ENCODE data around the gene LLGL1.

The LLGL1 gene

DNA sequence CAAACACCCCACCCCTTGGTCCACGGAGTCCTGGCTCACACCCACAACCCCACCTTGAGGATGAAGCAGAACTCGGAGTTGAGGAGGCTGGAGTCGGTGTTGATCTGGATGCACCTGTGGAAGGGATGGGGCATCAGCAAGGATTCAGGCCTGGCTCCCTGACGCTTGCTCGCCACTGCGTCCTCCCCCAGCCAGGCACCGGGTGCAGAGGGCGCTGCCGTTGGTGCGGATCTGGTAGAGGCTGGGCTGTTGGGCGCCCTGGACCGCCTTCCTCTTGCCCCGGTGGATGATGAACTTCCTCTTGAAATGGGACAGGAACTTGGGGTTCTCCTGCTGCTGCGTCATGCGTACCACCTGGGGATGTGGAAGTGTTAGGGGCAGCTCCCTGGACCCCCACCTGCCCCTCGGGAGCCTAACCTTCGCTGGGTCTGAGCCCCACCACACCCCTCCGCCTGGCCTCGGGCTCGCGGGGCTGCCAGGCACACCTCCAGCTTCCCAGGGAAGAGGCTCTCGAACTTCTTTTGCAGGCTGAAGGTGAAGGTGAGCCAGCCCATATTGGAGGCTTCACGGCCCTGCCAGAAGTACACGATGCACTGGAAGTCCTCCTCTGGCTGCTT lies 20.8 kb downstream of the LLGL1 start:
- DNase-seq (ENCODE audit: low spot score) = no peak
- no peaks in the 10 kb centered on the region for H3K9me3 Mint-ChIP-seq
- H3K4me1 Mint-ChIP-seq (ENCODE audit: low read depth) = peaks cover 2% of the 10 kb centered on the region
- H3K27me3 Mint-ChIP-seq (ENCODE audit: low read depth) = no peaks in the 10 kb centered on the region
- H3K27ac Mint-ChIP-seq = no peak overlapping the region
- H3K4me3 Mint-ChIP-seq = no peak overlapping the region
- peaks cover 34% of the 10 kb centered on the region for H3K36me3 Mint-ChIP-seq (ENCODE audit: low read depth)

- Mint-ChIP-seq H3K27me3 (ENCODE audit: low read depth) (no peaks in the 10 kb centered on the region), H3K9me3 (no peaks in the 10 kb centered on the region), H3K36me3 (ENCODE audit: low read depth) (peaks cover 37% of the 10 kb centered on the region), H3K4me1 (ENCODE audit: low read depth) (peaks cover 2% of the 10 kb centered on the region), H3K4me3 (no peak overlapping the region), H3K27ac (peak overlapping the region; percentile 19)
- no peak for DNase-seq (ENCODE audit: low spot score)
Observed at GRCh38 chr17:18246880-18247612, 21.6 kb downstream of the LLGL1 start.

DNA sequence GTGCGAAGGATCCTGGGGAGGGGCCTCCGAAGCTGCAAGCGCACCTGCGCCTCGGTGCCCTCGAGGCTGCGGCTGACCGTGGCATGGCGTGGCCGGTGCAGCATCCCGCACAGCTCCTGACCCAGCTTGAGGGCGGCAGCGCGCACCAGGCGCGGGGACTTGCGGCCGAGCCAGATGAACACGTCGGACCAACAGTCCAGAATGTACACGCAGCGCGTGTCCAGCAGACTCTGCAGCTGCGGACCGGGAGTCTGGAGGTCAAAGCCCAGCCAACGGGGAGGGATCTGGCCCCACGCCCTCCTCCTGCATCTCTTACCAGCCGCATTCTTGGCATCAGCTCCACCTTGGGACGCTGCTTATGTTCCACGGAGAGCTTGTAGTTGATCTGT lies 22.2 kb downstream of the LLGL1 start:
- Mint-ChIP-seq H3K27me3 (ENCODE audit: low read depth) (no peaks in the 10 kb centered on the region), H3K9me3 (no peaks in the 10 kb centered on the region), H3K36me3 (ENCODE audit: low read depth) (peaks cover 37% of the 10 kb centered on the region), H3K4me3 (no peak overlapping the region), H3K27ac (no peak overlapping the region), H3K4me1 (ENCODE audit: low read depth) (peaks cover 2% of the 10 kb centered on the region)
- DNase-seq (ENCODE audit: low spot score) = no peak

- peaks cover 2% of the 10 kb centered on the region for H3K4me1 Mint-ChIP-seq (ENCODE audit: low read depth)
- H3K27ac Mint-ChIP-seq = no peak overlapping the region
Observed at GRCh38 chr17:18248300-18248731, 22.9 kb downstream of the LLGL1 start.

DNA sequence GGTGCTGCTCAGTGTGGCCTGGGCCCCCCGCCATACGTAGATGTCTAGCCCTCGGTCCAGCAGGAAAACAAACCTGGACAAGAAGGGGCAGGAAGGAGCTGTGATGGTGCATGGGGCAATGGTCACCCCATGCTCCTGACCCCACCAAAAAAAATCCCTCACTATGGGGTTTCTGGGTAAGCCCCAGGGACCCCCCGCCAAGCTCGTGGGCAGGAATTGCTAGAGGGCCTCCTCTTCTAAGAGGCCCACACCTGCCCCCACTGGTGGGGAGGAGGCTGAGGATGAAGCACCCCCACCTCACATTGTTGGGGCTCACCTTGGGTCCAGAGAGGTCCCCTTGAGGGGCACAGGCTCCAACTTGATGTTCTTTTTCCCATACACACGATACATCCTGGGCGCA lies 23.4 kb downstream of the LLGL1 start:
- Mint-ChIP-seq H3K4me3 (no peak overlapping the region), H3K27ac (no peak overlapping the region), H3K9me3 (no peaks in the 10 kb centered on the region), H3K27me3 (ENCODE audit: low read depth) (no peaks in the 10 kb centered on the region), H3K36me3 (ENCODE audit: low read depth) (peaks cover 48% of the 10 kb centered on the region), H3K4me1 (ENCODE audit: low read depth) (peaks cover 2% of the 10 kb centered on the region)
- no peak for DNase-seq (ENCODE audit: low spot score)

More at GRCh38 chr17:18248300-18248731, 22.9 kb downstream of the LLGL1 start:
- Mint-ChIP-seq H3K36me3 (ENCODE audit: low read depth) (peaks cover 43% of the 10 kb centered on the region), H3K9me3 (no peaks in the 10 kb centered on the region), H3K27me3 (ENCODE audit: low read depth) (no peaks in the 10 kb centered on the region), H3K4me3 (no peak overlapping the region)
- peak; percentile 41 for DNase-seq (ENCODE audit: low spot score)

DNA sequence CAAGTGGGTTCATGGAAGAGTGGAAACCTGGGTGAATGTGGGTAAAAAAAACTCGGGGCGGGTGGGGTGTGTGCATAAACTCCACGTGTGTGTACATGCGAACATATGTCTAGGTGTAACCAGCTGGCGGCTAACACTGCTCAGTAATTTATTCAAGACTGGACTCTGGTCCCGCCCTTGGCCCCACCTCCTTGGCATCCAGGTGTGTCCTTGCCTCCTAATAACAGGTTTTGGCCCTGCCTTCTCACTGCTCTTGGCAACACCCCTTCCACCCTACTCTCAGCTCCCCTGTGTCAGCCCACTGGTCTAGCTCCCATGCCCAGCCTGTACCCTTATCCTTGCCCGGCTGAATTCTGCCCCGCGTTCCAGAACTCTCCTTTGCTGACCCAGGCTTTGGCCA lies 24.8 kb downstream of the LLGL1 start:
- Mint-ChIP-seq H3K4me3 (no peak overlapping the region), H3K4me1 (ENCODE audit: low read depth) (peaks cover 2% of the 10 kb centered on the region), H3K27me3 (ENCODE audit: low read depth) (no peaks in the 10 kb centered on the region), H3K9me3 (no peaks in the 10 kb centered on the region), H3K36me3 (ENCODE audit: low read depth) (peaks cover 53% of the 10 kb centered on the region), H3K27ac (no peak overlapping the region)
- DNase-seq (ENCODE audit: low spot score) = no peak

DNA sequence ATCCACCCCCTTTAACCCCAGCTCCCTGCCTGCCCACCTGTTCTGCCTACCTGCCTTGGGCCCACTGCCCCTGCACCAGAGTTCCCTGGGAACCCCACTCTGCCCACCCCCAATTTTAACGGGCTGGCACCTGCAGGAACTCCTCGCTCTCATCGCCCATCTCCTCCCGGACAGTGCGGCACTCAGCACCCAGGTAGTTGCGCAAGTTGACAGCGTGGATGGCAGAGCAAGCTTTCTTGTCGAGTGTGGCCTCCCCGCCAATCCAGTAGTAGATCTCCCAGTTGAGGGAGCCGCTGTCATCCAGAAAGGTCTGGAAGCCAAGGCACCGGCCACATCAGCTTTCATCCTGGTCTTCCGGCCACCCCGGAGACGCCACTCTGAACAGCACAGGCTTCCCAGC lies 25.3 kb downstream of the LLGL1 start:
- Mint-ChIP-seq H3K9me3 (no peaks in the 10 kb centered on the region), H3K27me3 (ENCODE audit: low read depth) (no peaks in the 10 kb centered on the region), H3K36me3 (ENCODE audit: low read depth) (peaks cover 51% of the 10 kb centered on the region), H3K4me3 (no peak overlapping the region), H3K4me1 (ENCODE audit: low read depth) (peaks cover 2% of the 10 kb centered on the region), H3K27ac (no peak overlapping the region)
- DNase-seq (ENCODE audit: low spot score) = no peak

GRCh38 chr17:18251204-18251603 lies 25.8 kb downstream of the LLGL1 start:
- H3K27me3 Mint-ChIP-seq (ENCODE audit: low read depth) = no peaks in the 10 kb centered on the region
- H3K9me3 Mint-ChIP-seq = no peaks in the 10 kb centered on the region
- H3K4me3 Mint-ChIP-seq = no peak overlapping the region
- peaks cover 4% of the 10 kb centered on the region for H3K4me1 Mint-ChIP-seq (ENCODE audit: low read depth)
- H3K36me3 Mint-ChIP-seq (ENCODE audit: low read depth) = peaks cover 55% of the 10 kb centered on the region
- H3K27ac Mint-ChIP-seq = no peak overlapping the region
- DNase-seq (ENCODE audit: low spot score) = no peak

GRCh38 chr17:18252160-18252559 lies 26.7 kb downstream of the LLGL1 start:
- no peak overlapping the region for H3K27ac Mint-ChIP-seq
- no peaks in the 10 kb centered on the region for H3K9me3 Mint-ChIP-seq
- H3K27me3 Mint-ChIP-seq (ENCODE audit: low read depth) = no peaks in the 10 kb centered on the region
- peaks cover 54% of the 10 kb centered on the region for H3K36me3 Mint-ChIP-seq (ENCODE audit: low read depth)
- H3K4me3 Mint-ChIP-seq = no peak overlapping the region
- DNase-seq (ENCODE audit: low spot score) = no peak
- H3K4me1 Mint-ChIP-seq (ENCODE audit: low read depth) = peaks cover 8% of the 10 kb centered on the region

- Mint-ChIP-seq H3K4me1 (ENCODE audit: low read depth) (peaks cover 13% of the 10 kb centered on the region), H3K36me3 (ENCODE audit: low read depth) (peaks cover 51% of the 10 kb centered on the region)
Observed at GRCh38 chr17:18253187-18253884, 27.9 kb downstream of the LLGL1 start.

DNA sequence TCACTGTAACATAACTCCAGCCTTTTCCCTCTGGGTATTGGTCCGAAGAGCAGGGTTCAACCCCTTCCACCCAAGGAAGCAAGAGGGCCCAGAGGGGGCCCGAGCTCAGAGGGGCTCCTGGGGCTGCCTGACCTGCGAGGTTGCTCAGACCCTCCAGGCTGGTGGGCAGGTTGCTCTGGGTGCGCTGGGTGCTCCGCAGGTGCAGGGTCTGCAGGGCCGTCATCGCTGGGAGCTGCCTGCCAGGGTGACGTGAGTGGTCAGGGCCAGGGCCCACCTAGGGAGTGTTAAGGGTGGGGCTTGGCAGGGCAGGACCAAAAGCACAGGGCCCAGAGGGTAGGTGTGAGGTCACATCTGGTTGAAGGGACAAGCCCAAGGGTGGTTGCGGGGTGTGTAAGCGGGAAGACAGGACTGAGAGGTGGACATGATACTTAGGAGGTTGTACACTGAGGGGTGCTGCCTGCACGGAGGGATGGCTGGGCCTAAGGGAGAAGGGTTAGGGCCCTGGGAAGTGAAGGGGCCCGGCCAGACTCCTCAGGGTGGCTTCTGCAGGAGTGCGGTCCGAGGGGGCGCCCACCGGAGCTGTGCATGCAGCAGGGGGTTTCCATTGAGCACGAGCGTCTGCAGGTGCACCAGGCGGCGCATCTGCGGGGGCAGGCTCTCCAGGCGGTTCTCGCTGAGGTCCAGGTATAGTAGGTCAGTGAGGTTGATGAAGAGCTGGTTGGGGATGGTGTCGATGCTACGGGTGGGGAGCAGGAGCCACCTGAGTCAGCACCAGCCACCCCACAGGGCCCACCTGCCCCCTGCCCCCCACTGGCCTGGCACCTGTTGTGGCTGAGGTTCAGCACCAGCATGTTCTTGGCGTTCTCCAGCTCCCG lies 28.7 kb downstream of the LLGL1 start:
- no peaks in the 10 kb centered on the region for H3K9me3 Mint-ChIP-seq
- H3K4me1 Mint-ChIP-seq (ENCODE audit: low read depth) = peaks cover 13% of the 10 kb centered on the region
- peaks cover 47% of the 10 kb centered on the region for H3K36me3 Mint-ChIP-seq (ENCODE audit: low read depth)
- DNase-seq (ENCODE audit: low spot score) = no peak
- H3K27me3 Mint-ChIP-seq (ENCODE audit: low read depth) = no peaks in the 10 kb centered on the region
- H3K27ac Mint-ChIP-seq = no peak overlapping the region
- no peak overlapping the region for H3K4me3 Mint-ChIP-seq

More at GRCh38 chr17:18253187-18253884, 27.9 kb downstream of the LLGL1 start:
- no peak for DNase-seq (ENCODE audit: low spot score)
- Mint-ChIP-seq H3K9me3 (no peaks in the 10 kb centered on the region), H3K27ac (no peak overlapping the region), H3K4me3 (no peak overlapping the region), H3K27me3 (ENCODE audit: low read depth) (no peaks in the 10 kb centered on the region)

DNA sequence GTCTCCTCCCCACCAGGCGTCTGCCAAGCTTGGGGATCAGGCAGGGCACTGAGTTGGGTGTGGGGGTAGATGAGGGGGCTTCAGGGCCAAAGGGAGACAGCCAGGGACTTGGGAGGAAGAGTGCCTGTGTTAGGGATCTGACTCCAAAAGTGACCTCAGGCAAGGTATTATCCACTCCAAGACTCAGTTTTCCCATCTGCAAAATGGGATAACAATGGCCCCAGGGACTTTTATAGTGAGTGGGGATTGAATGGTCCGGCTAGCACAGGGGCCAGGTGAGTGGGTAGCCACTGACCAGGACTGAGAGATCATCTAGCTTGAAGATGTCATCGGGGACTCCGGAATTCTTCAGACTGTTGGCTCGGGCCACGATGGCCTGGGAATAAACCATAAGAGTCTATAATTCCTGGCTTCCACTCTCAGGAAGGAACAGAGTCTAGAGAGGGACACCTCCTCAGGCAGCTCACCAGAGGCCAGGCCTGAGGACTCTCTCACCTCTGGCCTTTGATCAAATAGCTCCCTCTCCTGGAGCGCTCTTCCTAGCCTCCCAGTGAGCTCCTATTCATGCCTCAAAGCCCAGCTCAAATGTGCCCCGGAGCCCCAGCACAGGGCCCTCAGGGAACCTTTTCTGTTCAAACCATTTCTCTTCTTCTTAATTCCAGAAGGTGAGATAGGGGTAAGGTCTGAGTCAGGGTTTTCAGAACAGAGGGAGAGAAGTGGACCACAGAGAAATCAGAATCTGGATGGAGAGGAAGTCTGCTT lies 29.6 kb downstream of the LLGL1 start:
- H3K4me3 Mint-ChIP-seq = no peak overlapping the region
- no peak overlapping the region for H3K27ac Mint-ChIP-seq
- H3K27me3 Mint-ChIP-seq (ENCODE audit: low read depth) = no peaks in the 10 kb centered on the region
- no peaks in the 10 kb centered on the region for H3K9me3 Mint-ChIP-seq
- peaks cover 44% of the 10 kb centered on the region for H3K36me3 Mint-ChIP-seq (ENCODE audit: low read depth)
- no peak for DNase-seq (ENCODE audit: low spot score)
- peaks cover 15% of the 10 kb centered on the region for H3K4me1 Mint-ChIP-seq (ENCODE audit: low read depth)

DNA sequence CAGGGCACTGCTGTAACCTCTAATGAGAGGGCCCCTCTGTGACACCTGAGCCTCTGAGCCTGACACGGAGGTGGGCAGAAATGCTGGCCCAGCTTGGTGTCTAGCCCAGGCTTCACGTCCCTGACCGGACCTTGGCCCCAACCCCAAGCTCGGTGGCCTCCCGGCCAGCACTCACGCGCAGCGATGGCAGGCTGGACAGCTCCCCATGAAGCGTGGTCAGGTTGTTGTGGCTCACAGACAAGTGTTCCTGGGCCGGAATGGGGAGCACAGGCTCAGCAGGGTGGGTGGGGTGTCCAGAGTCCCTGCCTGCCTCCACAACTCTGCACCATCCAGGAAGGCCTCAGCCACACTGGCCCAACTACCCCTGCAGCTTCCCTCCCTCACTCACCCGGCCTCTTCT lies 30.9 kb downstream of the LLGL1 start:
- Mint-ChIP-seq H3K4me3 (peak overlapping the region; percentile 18), H3K27ac (peak overlapping the region; percentile 36), H3K36me3 (ENCODE audit: low read depth) (peaks cover 33% of the 10 kb centered on the region)

More for the DNA sequence above, 30.9 kb downstream of the LLGL1 start:
- Mint-ChIP-seq H3K9me3 (no peaks in the 10 kb centered on the region), H3K4me1 (ENCODE audit: low read depth) (peaks cover 18% of the 10 kb centered on the region), H3K27me3 (ENCODE audit: low read depth) (no peaks in the 10 kb centered on the region)
- DNase-seq (ENCODE audit: low spot score) = no peak
